GM23338 (cell line): ENCODE measurements around the gene ARL1. TPM values are rescaled to one million over a fixed set of nuclear protein-coding genes. Genes with fewer than 3 reads are reported as not detected.

Experiments used
- ATAC-seq: fragments of 200-7000 bp; cut with Tn5 transposase; 3 replicates; pipeline ENCODE4 v1.9.1; 2020
- DNase-seq: peaks from one replicate; pipeline ENCODE4 v3.0.0-alpha.2; 2015; ENCODE audit warnings: low spot score
- H2AFZ ChIP-seq: fragments of 200-600 bp; sonication (generic); 2 replicates; pipeline ENCODE4 v1.8.0; 2016; ENCODE audit warnings: antibody characterized with exemption, mild to moderate bottlenecking, moderate library complexity
- H3F3A ChIP-seq: fragments of 200-600 bp; sonication (generic); replicated peaks from 2 replicates; pipeline ENCODE4 v1.8.0; 2017; ENCODE audit warnings: antibody characterized with exemption, mixed run types, low read depth
- H3K27ac ChIP-seq: fragments of 200-600 bp; sonication (generic); 2 replicates; pipeline ENCODE4 v1.6.1; 2016; ENCODE audit warnings: low read depth
- H3K27me3 ChIP-seq: fragments of 200-600 bp; sonication (generic); 2 replicates; pipeline ENCODE4 v1.8.0; 2016; ENCODE audit warnings: mild to moderate bottlenecking, mixed run types, moderate library complexity; ENCODE audit not compliant: insufficient read depth
- H3K36me3 ChIP-seq: fragments of 200-600 bp; sonication (generic); 2 replicates; pipeline ENCODE4 v1.8.0; 2016; ENCODE audit warnings: mild to moderate bottlenecking; ENCODE audit not compliant: insufficient read depth
- H3K4me1 ChIP-seq: fragments of 200-600 bp; sonication (generic); 2 replicates; pipeline ENCODE4 v1.8.0; 2016; ENCODE audit warnings: mild to moderate bottlenecking, moderate library complexity; ENCODE audit not compliant: insufficient read depth
- H3K4me2 ChIP-seq: fragments of 200-600 bp; sonication (generic); 2 replicates; pipeline ENCODE4 v1.7.1; 2017; ENCODE audit warnings: mixed run types
- H3K4me3 ChIP-seq: fragments of 200-600 bp; sonication (generic); 2 replicates; pipeline ENCODE4 v1.6.1; 2016; ENCODE audit warnings: mixed run types
- H3K79me2 ChIP-seq: fragments of 200-600 bp; sonication (generic); replicated peaks from 2 replicates; pipeline ENCODE4 v1.8.0; 2017; ENCODE audit warnings: mild to moderate bottlenecking; ENCODE audit not compliant: insufficient read depth
- H3K9me2 ChIP-seq: fragments of 200-600 bp; sonication (generic); 2 replicates; pipeline ENCODE4 v1.8.0; 2017; ENCODE audit not compliant: insufficient read depth
- H4K20me1 ChIP-seq: fragments of 200-600 bp; sonication (generic); replicated peaks from 2 replicates; pipeline ENCODE4 v1.8.0; 2017; ENCODE audit warnings: mild to moderate bottlenecking; ENCODE audit not compliant: insufficient read depth
- H3K27ac Mint-ChIP-seq: 2 replicates; pipeline ENCODE4 v1.8.0; 2020; ENCODE audit warnings: inconsistent platforms, mild to moderate bottlenecking, moderate library complexity, mixed read lengths
- H3K27me3 Mint-ChIP-seq: 3 replicates; pipeline ENCODE4 v1.8.0; 2022; ENCODE audit warnings: low read depth, mild to moderate bottlenecking, moderate library complexity, mixed read lengths, inconsistent platforms; ENCODE audit not compliant: insufficient read depth, poor library complexity
- H3K36me3 Mint-ChIP-seq: 3 replicates; pipeline ENCODE4 v1.8.0; 2021; ENCODE audit warnings: low read depth, mild to moderate bottlenecking, inconsistent platforms, moderate library complexity, mixed read lengths
- H3K4me1 Mint-ChIP-seq: 3 replicates; pipeline ENCODE4 v1.8.0; 2020; ENCODE audit warnings: mild to moderate bottlenecking, inconsistent platforms, mixed read lengths
- H3K4me3 Mint-ChIP-seq: 3 replicates; pipeline ENCODE4 v1.8.0; 2021; ENCODE audit warnings: moderate library complexity, mild to moderate bottlenecking, inconsistent platforms, mixed read lengths
- H3K9me3 Mint-ChIP-seq: 3 replicates; pipeline ENCODE4 v1.8.0; 2020; ENCODE audit warnings: moderate library complexity, mild to moderate bottlenecking, inconsistent platforms, mixed read lengths
- CREB1 ChIP-seq: fragments of 250-450 bp; sonication (Bioruptor Pico); IDR thresholded peaks from 2 replicates; pipeline ENCODE4 v1.5.0; 2020; ENCODE audit warnings: low read depth, mild to moderate bottlenecking, moderate library complexity
- ZNF114 ChIP-seq: fragments of 250-450 bp; sonication (Bioruptor Pico); IDR thresholded peaks from 2 replicates; pipeline ENCODE4 v1.5.0; 2020; ENCODE audit warnings: mild to moderate bottlenecking, moderate library complexity
- ZNF331 ChIP-seq: fragments of 250-450 bp; sonication (Bioruptor Pico); IDR thresholded peaks from 2 replicates; pipeline ENCODE4 v1.5.0; 2020; ENCODE audit warnings: low read depth, mild to moderate bottlenecking, moderate library complexity
- ZNF462 ChIP-seq: fragments of 250-450 bp; sonication (Bioruptor Pico); IDR thresholded peaks from 2 replicates; pipeline ENCODE4 v1.5.0; 2020; ENCODE audit warnings: mild to moderate bottlenecking, moderate library complexity
- polyA plus RNA-seq: library from polyadenylated mRNA; unstranded; fragments of >200 nt; fragmentation: Nextera tagmentation; extraction: Ambion mirVana; gene quantifications from 2 replicates; pipeline ENCODE4 v1.2.1, GENCODE V29; 2016
- total RNA-seq: library from RNA; depleted of rRNA; stranded (reverse); fragments of >200 nt; shearing (Covaris generic); gene quantifications from 2 replicates; pipeline ENCODE4 v1.2.3, GENCODE V29; 2014
- TF ChIP-seq, protein P1 (sequence below), 2 experiments: fragments of 200-600 bp in 1 of 2; sonication (generic) in 1 of 2; conservative IDR thresholded peaks; 2 replicates each; pipeline versions ENCODE4 v1.5.1 to v1.6.1; 2016 to 2017; ENCODE audit warnings: antibody characterized with exemption in 2 of 2, low read depth in 2 of 2, mild to moderate bottlenecking in 2 of 2, moderate library complexity in 1 of 2
- TF ChIP-seq, protein P2 (sequence below): IDR thresholded peaks from 2 replicates; pipeline ENCODE4 v1.6.1; 2016; ENCODE audit warnings: antibody characterized with exemption

ARL1 gene
- total and polyA plus RNA-seq, 2 experiments from 2014 or later, result 50.0 to 55.9 TPM

DNA sequence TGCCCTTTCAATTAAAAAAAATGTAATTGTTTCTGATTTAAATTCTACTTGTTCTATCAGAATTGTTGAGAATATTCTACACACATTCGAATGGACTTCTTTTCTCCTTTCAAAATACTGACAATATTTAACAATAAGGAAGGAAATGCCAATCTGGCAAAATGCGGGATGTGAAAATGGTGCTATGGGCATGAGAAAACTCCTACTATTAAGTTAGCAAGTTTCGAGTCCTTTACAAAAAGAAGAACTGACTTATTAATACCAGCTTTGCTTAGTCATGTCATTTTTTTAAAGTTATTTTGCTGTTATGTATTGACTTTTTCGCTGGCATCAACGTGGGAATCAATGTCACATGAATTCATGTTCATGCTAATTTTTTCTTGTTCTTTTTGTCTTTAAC is 31.7 kb upstream of the ARL1 start (continued):
- TF ChIP-seq ZNF462 (no peak), CREB1 (CRISPR knock-in tag) (no peak), ZNF114 (CRISPR knock-in tag) (no peak), ZNF331 (CRISPR knock-in tag) (no peak)
- TF ChIP-seq, protein P1, sequence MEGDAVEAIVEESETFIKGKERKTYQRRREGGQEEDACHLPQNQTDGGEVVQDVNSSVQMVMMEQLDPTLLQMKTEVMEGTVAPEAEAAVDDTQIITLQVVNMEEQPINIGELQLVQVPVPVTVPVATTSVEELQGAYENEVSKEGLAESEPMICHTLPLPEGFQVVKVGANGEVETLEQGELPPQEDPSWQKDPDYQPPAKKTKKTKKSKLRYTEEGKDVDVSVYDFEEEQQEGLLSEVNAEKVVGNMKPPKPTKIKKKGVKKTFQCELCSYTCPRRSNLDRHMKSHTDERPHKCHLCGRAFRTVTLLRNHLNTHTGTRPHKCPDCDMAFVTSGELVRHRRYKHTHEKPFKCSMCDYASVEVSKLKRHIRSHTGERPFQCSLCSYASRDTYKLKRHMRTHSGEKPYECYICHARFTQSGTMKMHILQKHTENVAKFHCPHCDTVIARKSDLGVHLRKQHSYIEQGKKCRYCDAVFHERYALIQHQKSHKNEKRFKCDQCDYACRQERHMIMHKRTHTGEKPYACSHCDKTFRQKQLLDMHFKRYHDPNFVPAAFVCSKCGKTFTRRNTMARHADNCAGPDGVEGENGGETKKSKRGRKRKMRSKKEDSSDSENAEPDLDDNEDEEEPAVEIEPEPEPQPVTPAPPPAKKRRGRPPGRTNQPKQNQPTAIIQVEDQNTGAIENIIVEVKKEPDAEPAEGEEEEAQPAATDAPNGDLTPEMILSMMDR (conservative IDR thresholded peaks at IDR 0.05; ENCODE audit: low read depth in 2 of 2), result no peak

DNA sequence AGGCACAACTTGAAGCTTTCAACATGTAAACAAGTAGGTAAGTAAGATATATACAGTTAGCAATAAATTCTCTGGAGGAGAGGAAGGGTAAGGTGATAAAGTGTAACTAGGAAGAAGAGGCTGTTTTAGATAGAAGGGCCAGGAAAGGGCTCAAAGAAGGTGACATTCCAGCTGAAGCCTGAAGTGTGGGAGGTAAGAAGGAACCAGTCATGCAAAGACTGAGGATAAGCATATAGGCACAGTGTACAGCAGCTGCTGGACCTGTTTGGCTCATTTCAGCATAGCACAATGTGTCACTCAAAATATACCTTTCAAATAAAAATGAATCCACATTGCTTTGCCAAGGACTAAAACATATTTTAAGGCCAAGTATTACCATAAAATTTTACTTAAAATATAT is 28.6 kb upstream of the ARL1 start:
- Mint-ChIP-seq H3K27ac (no peak overlapping the region), H3K9me3 (no peaks in the 10 kb centered on the region), H3K4me3 (no peak overlapping the region), H3K36me3 (no peaks in the 10 kb centered on the region), H3K4me1 (no peaks in the 10 kb centered on the region), H3K27me3 (no peaks in the 10 kb centered on the region)
- Histone ChIP-seq H2AFZ (no peak overlapping the region), H3K79me2 (no peaks in the 10 kb centered on the region), H3K4me2 (no peak overlapping the region), H3K4me3 (no peak overlapping the region), H3K36me3 (no peaks in the 10 kb centered on the region), H3K27ac (no peak overlapping the region), H4K20me1 (no peaks in the 10 kb centered on the region; the same call in 1 of the 2 replicates), H3K27me3 (no peaks in the 10 kb centered on the region), H3F3A (no peaks in the 10 kb centered on the region), H3K9me2 (no peaks in the 10 kb centered on the region), H3K4me1 (no peaks in the 10 kb centered on the region)
- ATAC-seq, result no peak
- no peak for DNase-seq
- no peak for TF ChIP-seq ZNF462
- TF ChIP-seq, protein P2, sequence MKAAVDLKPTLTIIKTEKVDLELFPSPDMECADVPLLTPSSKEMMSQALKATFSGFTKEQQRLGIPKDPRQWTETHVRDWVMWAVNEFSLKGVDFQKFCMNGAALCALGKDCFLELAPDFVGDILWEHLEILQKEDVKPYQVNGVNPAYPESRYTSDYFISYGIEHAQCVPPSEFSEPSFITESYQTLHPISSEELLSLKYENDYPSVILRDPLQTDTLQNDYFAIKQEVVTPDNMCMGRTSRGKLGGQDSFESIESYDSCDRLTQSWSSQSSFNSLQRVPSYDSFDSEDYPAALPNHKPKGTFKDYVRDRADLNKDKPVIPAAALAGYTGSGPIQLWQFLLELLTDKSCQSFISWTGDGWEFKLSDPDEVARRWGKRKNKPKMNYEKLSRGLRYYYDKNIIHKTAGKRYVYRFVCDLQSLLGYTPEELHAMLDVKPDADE, result no peak
